GM12891 (cell line): ENCODE results near the gene BHLHE40.

Experiments
- POLR2A ChIP-seq: IDR thresholded peaks from 2 replicates; pipeline ENCODE4 v1.6.1; 2011; ENCODE audit warnings: low read depth, low read length, control low read depth
- POLR2AphosphoS5 ChIP-seq: IDR thresholded peaks from 2 replicates; pipeline ENCODE4 v1.6.1; 2011; ENCODE audit warnings: low read depth, low read length, control low read depth
- SPI1 ChIP-seq: IDR thresholded peaks from 2 replicates; pipeline ENCODE4 v1.6.1; 2011; ENCODE audit warnings: low read depth, low read length, control low read depth
- TAF1 ChIP-seq: IDR thresholded peaks from 2 replicates; pipeline ENCODE4 v1.6.1; 2011; ENCODE audit warnings: low read depth, low read length, control low read depth

GRCh38 chr3:4981294-4981664 is 2.0 kb downstream of the BHLHE40 start:
- no peak; the same call in none of the 2 replicates for TF ChIP-seq POLR2A
- TF ChIP-seq POLR2AphosphoS5 = no peak
- TF ChIP-seq TAF1 = no peak
- no peak for TF ChIP-seq SPI1
